NB4 (cell line): ENCODE data around the gene CFAP65.

Source experiments
- DNase-seq: peaks from one replicate; pipeline ENCODE4 v3.0.0; 2010; ENCODE audit warnings: low read depth
- H3K4me3 ChIP-seq: one replicate; pipeline ENCODE4 v1.5.1; 2011; ENCODE audit warnings: mild to moderate bottlenecking, low read depth, low read length, moderate library complexity
- CTCF ChIP-seq: IDR thresholded peaks from one replicate; pipeline ENCODE4 v1.5.1; 2012; ENCODE audit warnings: low read depth, low read length
- MYC ChIP-seq: IDR thresholded peaks from 2 replicates; pipeline ENCODE4 v1.6.1; 2011; ENCODE audit warnings: low read depth, low read length
- POLR2A ChIP-seq: IDR thresholded peaks from 2 replicates; pipeline ENCODE4 v1.6.1; 2011; ENCODE audit warnings: mild to moderate bottlenecking; ENCODE audit not compliant: insufficient read length; ENCODE audit errors: extremely low read depth
- TF ChIP-seq, protein P1 (sequence below): IDR thresholded peaks from 2 replicates; pipeline ENCODE4 v1.6.1; 2011; ENCODE audit warnings: low read depth, low read length

The CFAP65 gene

DNA sequence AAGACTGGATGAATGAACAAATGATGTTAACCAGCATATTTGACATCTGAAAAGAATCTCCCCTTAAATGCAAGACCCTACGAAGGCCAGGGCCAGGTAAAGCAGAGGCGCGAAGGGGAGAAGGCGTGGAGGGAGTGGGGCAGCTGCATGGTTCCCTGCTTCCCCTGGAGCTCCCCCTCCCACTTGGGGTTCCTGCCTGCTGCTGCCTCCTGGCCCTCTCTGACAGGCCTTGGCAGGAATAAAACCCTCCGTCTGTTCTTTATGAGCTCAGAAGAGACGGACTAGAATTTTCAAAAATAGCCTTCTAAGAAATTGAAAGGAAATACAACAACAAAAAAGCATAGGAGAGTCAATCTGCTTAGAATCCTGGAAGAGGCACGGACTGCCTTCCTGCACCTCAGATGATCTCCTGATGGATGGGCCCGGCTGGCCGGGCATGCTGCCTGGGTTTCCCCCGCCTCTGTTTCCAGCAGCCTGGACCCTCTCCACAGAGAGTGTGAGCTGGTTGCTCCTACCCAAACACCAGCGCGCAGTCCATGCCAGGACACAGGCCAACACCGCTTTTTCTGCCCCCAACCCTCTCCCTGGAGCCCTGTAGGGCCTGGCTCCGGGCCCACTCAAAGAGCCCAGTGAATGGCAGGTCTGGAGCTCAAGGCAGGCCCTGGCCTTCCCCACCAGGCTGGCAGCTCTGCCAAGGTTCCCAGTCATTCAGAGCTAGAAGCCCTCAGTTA, 23.9 kb downstream of the CFAP65 start:
- no peak for DNase-seq
- TF ChIP-seq POLR2A (no peak), MYC (no peak)
- TF ChIP-seq, protein P1, sequence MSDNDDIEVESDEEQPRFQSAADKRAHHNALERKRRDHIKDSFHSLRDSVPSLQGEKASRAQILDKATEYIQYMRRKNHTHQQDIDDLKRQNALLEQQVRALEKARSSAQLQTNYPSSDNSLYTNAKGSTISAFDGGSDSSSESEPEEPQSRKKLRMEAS = no peak
- no peak overlapping the region for H3K4me3 ChIP-seq

DNA sequence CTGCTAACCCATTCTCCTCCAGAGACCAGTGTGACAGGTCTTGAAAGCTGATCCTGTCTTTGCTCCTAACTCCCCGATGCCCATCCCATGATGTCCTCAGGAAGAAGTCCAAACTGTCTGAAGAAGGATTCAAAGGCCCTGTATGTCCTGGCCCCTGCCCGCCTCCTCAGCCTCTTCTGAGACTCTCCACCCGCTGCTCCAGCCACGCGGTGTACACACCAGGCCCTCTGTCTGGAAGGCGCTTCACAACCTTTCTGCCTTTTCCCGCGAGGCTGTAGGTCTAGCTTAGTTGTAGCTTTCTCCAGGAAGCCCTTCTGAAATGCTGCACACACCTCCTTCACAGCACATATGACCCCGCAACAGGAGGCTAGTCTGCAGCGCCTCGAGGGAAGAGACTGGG, 24.6 kb downstream of the CFAP65 start:
- no peak overlapping the region for H3K4me3 ChIP-seq
- DNase-seq = no peak
- TF ChIP-seq MYC = no peak
- TF ChIP-seq, protein P1 = no peak
- no peak for TF ChIP-seq CTCF
- TF ChIP-seq POLR2A = no peak

- no peak for DNase-seq
- H3K4me3 ChIP-seq = no peak overlapping the region
- no peak for TF ChIP-seq CTCF
These were observed 30.4 kb downstream of the CFAP65 start for GRCh38 chr2:219010873-219011272.

DNA sequence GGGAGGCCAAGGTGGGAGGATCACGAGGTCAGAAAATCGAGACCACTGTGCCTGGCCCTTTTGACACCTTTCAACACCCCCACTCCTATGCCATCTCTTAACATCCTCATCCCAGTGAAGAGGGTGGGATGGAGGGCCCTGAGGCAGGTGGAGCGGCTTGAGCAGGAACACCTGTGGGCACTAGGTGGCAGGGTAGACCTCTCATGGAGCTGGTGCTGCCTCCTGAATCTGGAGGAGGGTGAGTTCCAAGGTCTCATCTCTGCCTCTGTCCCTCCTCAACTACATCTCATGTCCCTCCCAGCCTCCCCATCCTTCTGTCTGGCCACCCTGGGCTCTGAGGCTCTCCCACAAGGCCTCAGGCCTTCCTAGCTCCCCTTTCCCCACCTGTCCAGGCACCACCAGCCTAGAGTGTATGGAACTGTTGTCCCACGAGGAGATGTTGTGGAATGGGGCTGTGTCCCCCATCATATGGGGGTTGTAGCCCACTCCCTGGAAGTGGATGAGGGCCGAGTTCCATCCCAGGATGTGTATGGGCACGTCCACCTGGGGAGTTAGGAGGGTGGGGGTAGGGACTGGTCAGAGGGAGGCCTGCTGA, 31.1 kb downstream of the CFAP65 start:
- DNase-seq = peak; percentile 37
- TF ChIP-seq CTCF = peak; percentile 58
- no peak for TF ChIP-seq POLR2A
- H3K4me3 ChIP-seq = no peak overlapping the region

GRCh38 chr2:219009294-219009693, 32.0 kb downstream of the CFAP65 start:
- H3K4me3 ChIP-seq = no peak overlapping the region
- TF ChIP-seq MYC (no peak), POLR2A (no peak), CTCF (no peak)
- TF ChIP-seq, protein P1 = no peak
- no peak for DNase-seq

DNA sequence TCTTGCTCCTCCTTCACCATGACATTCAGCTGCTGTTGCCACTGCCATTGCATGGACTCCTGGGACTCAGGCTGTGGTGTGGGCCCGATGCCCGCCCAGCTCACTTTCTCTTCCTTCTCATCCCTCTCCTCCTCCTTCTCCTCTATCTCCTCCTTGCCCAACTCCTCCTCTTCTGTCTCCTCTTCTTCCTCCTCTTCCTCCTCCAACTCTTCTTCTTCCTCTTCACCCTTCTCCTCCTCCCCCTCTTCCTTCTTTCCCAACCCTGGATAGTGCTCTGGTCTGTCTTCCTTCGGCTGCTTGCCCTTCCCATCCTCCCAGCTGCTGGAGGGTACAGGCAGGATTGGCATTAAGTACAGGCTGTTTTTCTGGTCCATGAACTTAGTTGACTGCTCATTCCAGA, 37.3 kb downstream of the CFAP65 start:
- H3K4me3 ChIP-seq = no peak overlapping the region
- no peak for DNase-seq
- TF ChIP-seq MYC (no peak), POLR2A (no peak), CTCF (no peak)
- TF ChIP-seq, protein P1 = no peak
